Testis (tissue), 3 donors: Measurements from ENCODE around the gene CRYZ. TPM values are rescaled to one million over a fixed set of nuclear protein-coding genes. Genes with fewer than 3 reads are reported as not detected.
A peak's percentile ranks its signal among the peaks of the same experiment; 100 is the strongest.

Experiments
- DNase-seq: peaks from one replicate; pipeline ENCODE4 v3.0.0-alpha.2; 2019
- H3K27ac ChIP-seq, 2 donors: fragments of 200-600 bp; sonication (generic); one replicate each; pipeline ENCODE4 v1.5.1; 2019
- H3K27me3 ChIP-seq: fragments of 200-600 bp; sonication (generic); one replicate; pipeline ENCODE4 v1.5.1; 2019
- H3K36me3 ChIP-seq: fragments of 200-600 bp; sonication (generic); one replicate; pipeline ENCODE4 v1.5.1; 2017; ENCODE audit warnings: low read depth; ENCODE audit errors: missing control alignments
- H3K4me1 ChIP-seq: fragments of 200-600 bp; sonication (generic); one replicate; pipeline ENCODE4 v1.5.1; 2019
- H3K4me3 ChIP-seq, 2 donors: fragments of 200-600 bp; sonication (generic); one replicate each; pipeline ENCODE4 v1.5.1; 2017 to 2019
- H3K9me3 ChIP-seq: fragments of 200-600 bp; sonication (generic); one replicate; pipeline ENCODE4 v1.5.1; 2017
- CTCF ChIP-seq, 3 experiments: fragments of 450-650 bp in 2 of 3; fragments of 200-600 bp in 1 of 3; sonication (generic) in 1 of 3; IDR thresholded peaks; one replicate each; pipeline ENCODE4 v1.5.1; 2016 to 2019; ENCODE audit warnings: antibody characterized with exemption in 3 of 3, mild to moderate bottlenecking in 2 of 3, moderate library complexity in 1 of 3
- POLR2A ChIP-seq: fragments of 450-650 bp; IDR thresholded peaks from one replicate; pipeline ENCODE4 v1.6.1; 2017; ENCODE audit warnings: antibody characterized with exemption, mild to moderate bottlenecking, moderate library complexity
- WGBS, 2 donors: methylation state at CpG; one replicate each; pipeline ENCODE4 v1.1.5; 2018; 5-methylcytosine and 5-hydroxymethylcytosine counted together
- intact Hi-C: fragments of 100-400 bp; cut with DNase I; formaldehyde crosslinking; loops from one replicate; pipeline ENCODE4 v1.15.1; 2023; ENCODE audit warnings: low total_unique reads
- polyA plus RNA-seq: library from polyadenylated mRNA; stranded (reverse); fragments of 350-450 nt; fragmentation: Illumina TruSeq; extraction: RNeasy Lipid Tissue Mini Kit (QIAGEN cat#74804); gene quantifications from one replicate; pipeline ENCODE4 v1.2.3, GENCODE V29; 2014; ENCODE audit warnings: low read depth, low replicate concordance; ENCODE audit not compliant: insufficient read depth
- total RNA-seq, 2 donors: library from RNA; depleted of rRNA; stranded (reverse); fragments of >200 nt; gene quantifications; one replicate each; pipeline ENCODE4 v1.2.3, GENCODE V29; 2016

Gene CRYZ
- total and polyA plus RNA-seq, 3 donors from 2014 or later: 11.7 to 21.4 (median 13.8) TPM

GRCh38 chr1:74699331-74699730, 33.5 kb downstream of the CRYZ start:
- Histone ChIP-seq H3K4me3 (no peak overlapping the region), H3K9me3 (no peaks in the 10 kb centered on the region), H3K36me3 (no peaks in the 10 kb centered on the region), H3K4me1 (no peaks in the 10 kb centered on the region), H3K27me3 (no peaks in the 10 kb centered on the region), H3K27ac (no peak overlapping the region)
- TF ChIP-seq POLR2A: no peak
- TF ChIP-seq CTCF (IDR thresholded peaks at IDR 0.05): no peak
- intact Hi-C loops: no loop called here
- no peak for DNase-seq

DNA sequence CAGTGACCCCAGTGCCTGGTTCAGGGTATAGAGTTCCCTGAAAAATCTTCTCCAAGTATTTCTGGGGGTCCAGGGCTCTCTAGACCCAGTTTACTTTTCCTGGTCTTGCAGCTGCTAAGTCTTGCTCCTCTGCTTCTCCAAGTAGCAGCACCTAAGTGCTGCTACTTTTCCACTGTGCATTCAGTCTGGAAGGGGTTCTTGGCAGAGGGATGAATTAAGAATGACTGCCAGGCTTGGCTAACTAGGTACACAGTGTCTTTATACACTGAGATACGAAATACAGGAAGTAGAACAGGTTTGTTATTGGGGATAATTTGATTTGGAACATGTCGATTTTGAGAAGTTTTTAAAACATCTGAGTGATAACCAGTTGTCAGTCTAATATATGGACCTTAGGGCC, 35.0 kb downstream of the CRYZ start:
- Histone ChIP-seq H3K4me1 (no peaks in the 10 kb centered on the region), H3K27ac (no peak overlapping the region), H3K9me3 (no peaks in the 10 kb centered on the region), H3K4me3 (no peak overlapping the region), H3K27me3 (no peaks in the 10 kb centered on the region), H3K36me3 (no peaks in the 10 kb centered on the region)
- intact Hi-C loops: no loop called here
- TF ChIP-seq POLR2A: no peak
- TF ChIP-seq CTCF (IDR thresholded peaks at IDR 0.05): no peak
- 22 to 45% methylated on average over 2 of the region's 2 CpGs for WGBS, 2 donors
- DNase-seq: no peak

DNA sequence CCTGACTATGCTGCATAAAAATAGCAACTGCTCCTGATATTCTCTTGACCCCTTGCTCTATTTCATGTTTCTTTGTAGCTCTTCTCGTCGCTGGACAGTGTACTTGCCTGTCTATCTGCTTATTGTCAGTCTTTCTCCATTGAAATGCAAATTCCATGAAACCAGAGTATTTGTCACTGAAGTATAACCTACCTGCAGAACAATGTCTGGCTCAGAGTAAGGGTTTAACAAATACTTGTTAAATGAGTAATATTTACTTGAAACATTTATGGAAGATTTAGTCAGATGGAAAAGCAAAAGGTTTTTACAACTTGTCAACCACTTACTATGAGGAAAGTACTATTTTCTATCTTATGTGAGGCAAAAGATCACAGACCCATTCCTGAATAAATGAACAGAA, 39.4 kb downstream of the CRYZ start:
- Histone ChIP-seq H3K4me3 (no peak overlapping the region), H3K36me3 (no peaks in the 10 kb centered on the region), H3K27me3 (no peaks in the 10 kb centered on the region), H3K4me1 (peaks cover 6% of the 10 kb centered on the region), H3K27ac (no peak overlapping the region), H3K9me3 (no peaks in the 10 kb centered on the region)
- TF ChIP-seq CTCF (IDR thresholded peaks at IDR 0.05) (no peak), POLR2A (no peak)
- 56 to 73% methylated on average over 2 of the region's 2 CpGs for WGBS, 2 donors
- DNase-seq: no peak
- intact Hi-C loops: no loop called here

DNA sequence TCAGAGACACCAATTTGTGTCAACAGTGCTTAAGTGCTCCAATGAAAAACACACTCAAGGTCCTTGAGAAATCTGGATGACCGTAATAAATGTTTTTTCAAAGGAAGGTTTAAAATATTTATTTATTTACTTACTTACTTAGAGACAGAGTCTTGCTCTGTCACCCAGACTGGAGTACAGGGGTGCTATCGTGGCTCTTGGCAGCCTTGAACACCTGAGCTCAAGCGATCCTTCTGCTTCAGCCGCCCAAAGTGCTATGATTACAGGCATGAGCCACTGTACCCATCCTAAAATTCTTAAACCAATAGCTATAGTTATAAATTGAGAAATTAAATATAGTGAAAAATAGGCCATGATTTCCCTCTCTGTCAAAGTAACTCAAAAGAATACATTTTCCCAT, 41.9 kb downstream of the CRYZ start:
- Histone ChIP-seq H3K4me1 (peaks cover 6% of the 10 kb centered on the region), H3K27me3 (no peaks in the 10 kb centered on the region), H3K4me3 (no peak overlapping the region), H3K9me3 (no peaks in the 10 kb centered on the region), H3K36me3 (no peaks in the 10 kb centered on the region), H3K27ac (no peak overlapping the region)
- no peak for DNase-seq
- 81% methylated on average over 4 of the region's 4 CpGs for WGBS, 2 donors
- intact Hi-C loops: no loop called here
- TF ChIP-seq POLR2A (no peak), CTCF (IDR thresholded peaks at IDR 0.05) (no peak)

DNA sequence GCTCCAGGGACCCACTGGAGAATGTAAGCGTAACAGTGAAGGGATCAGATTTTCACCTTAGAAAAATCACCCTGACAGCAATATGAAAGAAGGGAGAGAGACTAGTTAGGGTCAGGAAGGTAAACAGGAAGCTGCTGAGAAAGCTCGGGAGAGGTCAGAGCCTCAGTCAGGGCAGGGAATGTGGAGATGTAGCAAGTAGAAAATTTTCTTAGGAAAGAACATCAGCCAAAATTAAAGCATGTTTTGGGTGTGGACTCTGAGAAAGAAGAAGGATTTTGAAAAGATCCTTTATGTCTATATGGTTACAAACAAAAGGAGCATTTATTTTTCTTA, 42.5 kb downstream of the CRYZ start:
- H3K9me3 ChIP-seq: no peaks in the 10 kb centered on the region
- intact Hi-C loops: no loop called here
- H3K4me3 ChIP-seq: no peak overlapping the region
- no peaks in the 10 kb centered on the region for H3K27me3 ChIP-seq
- H3K4me1 ChIP-seq: peaks cover 6% of the 10 kb centered on the region
- no peaks in the 10 kb centered on the region for H3K36me3 ChIP-seq
- H3K27ac ChIP-seq: peak overlapping the region; percentile 15 to 50
- no peak for DNase-seq
- WGBS, 2 donors: 2 to 37% methylated on average over 2 of the region's 2 CpGs
- TF ChIP-seq CTCF (IDR thresholded peaks at IDR 0.05) (no peak), POLR2A (no peak)
